ENCODE measurements around the gene SPART. TPM values are rescaled to one million over a fixed set of nuclear protein-coding genes. Genes with fewer than 3 reads are reported as not detected.
A peak's percentile ranks its signal among the peaks of the same experiment; 100 is the strongest.

Gene SPART
- polyA plus RNA-seq, 1 donor from 2014 or later: 52.4 TPM

GRCh38 chr13:36297366-36298338 is 48.5 kb downstream of the SPART start, which contains the start of gene CCDC169:
CCDC169 (minus strand) TSS chr13:36297814; CDS start chr13:36297719, 95 bp downstream.
- Histone ChIP-seq H3K4me2 (ENCODE audit: low read length) (peak within 1 kb of the TSS; percentile 44), H3F3A (ENCODE audit: insufficient read depth, low read length, poor library complexity, severe bottlenecking) (no peaks in the 10 kb centered on the region), H3K9me3 (ENCODE audit: low read length) (no peaks in the 10 kb centered on the region), H2AFZ (ENCODE audit: low read depth, low read length) (peak within 1 kb of the TSS; percentile 28), H3K27ac (ENCODE audit: low read length) (no peak within 1 kb of the TSS), H3K27me3 (ENCODE audit: insufficient read depth, low read depth, low read length) (peaks cover 26% of the 10 kb centered on the region), H3K36me3 (ENCODE audit: insufficient read depth, low read length) (no peaks in the 10 kb centered on the region), H3K9me2 (ENCODE audit: insufficient read depth, low read length) (no peaks in the 10 kb centered on the region), H3K79me2 (replicated peaks; ENCODE audit: insufficient read depth, low read length) (no peaks in the 10 kb centered on the region), H3K4me3 (ENCODE audit: low read length) (peak within 1 kb of the TSS; percentile 81), H4K20me1 (ENCODE audit: insufficient read depth) (no peaks in the 10 kb centered on the region), H3K9ac (ENCODE audit: low read length) (peak within 1 kb of the TSS; percentile 57)
- no peak for TF ChIP-seq RAD21 (conservative IDR thresholded peaks at IDR 0.05)
- TF ChIP-seq MXI1 (conservative IDR thresholded peaks at IDR 0.05; ENCODE audit: poor library complexity, severe bottlenecking): peak; percentile 63
- TF ChIP-seq CTCF (IDR thresholded peaks at IDR 0.05; ENCODE audit: poor library complexity, severe bottlenecking): no peak
- TF ChIP-seq TAF1 (IDR thresholded peaks at IDR 0.05; ENCODE audit: low read depth): no peak
- no peak for TF ChIP-seq POLR2AphosphoS5 (IDR thresholded peaks at IDR 0.05)
- peak; percentile 27 for TF ChIP-seq SMC3 (conservative IDR thresholded peaks at IDR 0.05; ENCODE audit: poor library complexity)
- no peak for TF ChIP-seq REST (IDR thresholded peaks at IDR 0.05; ENCODE audit: borderline replicate concordance)
- no peak for TF ChIP-seq EZH2 (IDR thresholded peaks at IDR 0.05; ENCODE audit: borderline replicate concordance, insufficient read depth, low read length, poor library complexity, severe bottlenecking)
- TF ChIP-seq EP300 (conservative IDR thresholded peaks at IDR 0.05; ENCODE audit: poor library complexity, severe bottlenecking): peak; percentile 38

- Histone ChIP-seq H3K9me2 (ENCODE audit: insufficient read depth, low read length) (no peaks in the 10 kb centered on the region), H4K20me1 (ENCODE audit: insufficient read depth) (no peaks in the 10 kb centered on the region), H3K4me2 (ENCODE audit: low read length) (no peak overlapping the region), H3F3A (ENCODE audit: insufficient read depth, low read length, poor library complexity, severe bottlenecking) (no peaks in the 10 kb centered on the region), H3K27me3 (ENCODE audit: insufficient read depth, low read depth, low read length) (peaks cover 26% of the 10 kb centered on the region), H3K4me3 (ENCODE audit: low read length) (no peak overlapping the region), H3K36me3 (ENCODE audit: insufficient read depth, low read length) (no peaks in the 10 kb centered on the region), H2AFZ (ENCODE audit: low read depth, low read length) (no peak overlapping the region), H3K9me3 (ENCODE audit: low read length) (no peaks in the 10 kb centered on the region), H3K27ac (ENCODE audit: low read length) (no peak overlapping the region), H3K9ac (ENCODE audit: low read length) (no peak overlapping the region), H3K79me2 (replicated peaks; ENCODE audit: insufficient read depth, low read length) (no peaks in the 10 kb centered on the region)
- TF ChIP-seq EP300 (conservative IDR thresholded peaks at IDR 0.05; ENCODE audit: poor library complexity, severe bottlenecking) (no peak), CTCF (IDR thresholded peaks at IDR 0.05; ENCODE audit: poor library complexity, severe bottlenecking) (no peak), REST (IDR thresholded peaks at IDR 0.05; ENCODE audit: borderline replicate concordance) (no peak), RAD21 (conservative IDR thresholded peaks at IDR 0.05) (no peak)
Observed at GRCh38 chr13:36294096-36294495, 52.1 kb downstream of the SPART start.

All from neural cell (in vitro differentiated cells).